Measurements from ENCODE around the gene MS4A4E. TPM values are rescaled to one million over a fixed set of nuclear protein-coding genes. Genes with fewer than 3 reads are reported as not detected.

The MS4A4E gene
- polyA plus RNA-seq = not detected in 2 replicates

GRCh38 chr11:60242740-60243239 lies at the start of gene MS4A4E:
Gene MS4A4E, minus strand, starts transcription at chr11:60243137. Its CDS starts 13,082 bp downstream, at chr11:60230055.

GRCh38 chr11:60280412-60280811 lies 37.5 kb upstream of the MS4A4E start, which contains the start of gene MS4A4A:
Gene MS4A4A, plus strand, starts transcription at chr11:60280666. Its CDS starts 10 bp downstream, at chr11:60280676.

GRCh38 chr11:60182541-60183330 lies 60.2 kb downstream of the MS4A4E start, which contains the start of gene MS4A6A:
Gene MS4A6A, minus strand, starts transcription at chr11:60183083. Its CDS starts 1,356 bp downstream, at chr11:60181727.

Other genes with a start within 250 kb of the MS4A4E start
- gene OOSP4B, start 226.0 kb downstream of the MS4A4E start, polyA plus RNA-seq = not detected in 2 replicates
- gene OOSP2, start 202.7 kb downstream of the MS4A4E start, polyA plus RNA-seq = not detected in 2 replicates
- not detected in 2 replicates for gene MS4A3, start 186.5 kb downstream of the MS4A4E start, polyA plus RNA-seq
- not detected in 2 replicates for gene MS4A2, start 154.5 kb downstream of the MS4A4E start, polyA plus RNA-seq
- not detected in 2 replicates for gene MS4A6A, start 60.1 kb downstream of the MS4A4E start, polyA plus RNA-seq
- not detected in 2 replicates for gene MS4A4A, start 37.5 kb upstream of the MS4A4E start, polyA plus RNA-seq
- not detected in 2 replicates for gene MS4A6E, start 84.1 kb upstream of the MS4A4E start, polyA plus RNA-seq
- not detected in 2 replicates for gene MS4A7, start 135.4 kb upstream of the MS4A4E start, polyA plus RNA-seq
- gene MS4A14, start 153.3 kb upstream of the MS4A4E start, polyA plus RNA-seq = not detected in 2 replicates
- gene MS4A5, start 186.4 kb upstream of the MS4A4E start, polyA plus RNA-seq = not detected in 2 replicates
- not detected in 2 replicates for gene MS4A1, start 212.7 kb upstream of the MS4A4E start, polyA plus RNA-seq
- not detected in 2 replicates for gene MS4A12, start 249.6 kb upstream of the MS4A4E start, polyA plus RNA-seq